AML-193 (cell line): ENCODE results near the gene ATP13A5.

ENCODE experiments used
- DNase-seq, 2 experiments: peaks; one replicate each; lab custom pipeline; 2025; lab: John Stamatoyannopoulos, UW

The ATP13A5 gene

DNA sequence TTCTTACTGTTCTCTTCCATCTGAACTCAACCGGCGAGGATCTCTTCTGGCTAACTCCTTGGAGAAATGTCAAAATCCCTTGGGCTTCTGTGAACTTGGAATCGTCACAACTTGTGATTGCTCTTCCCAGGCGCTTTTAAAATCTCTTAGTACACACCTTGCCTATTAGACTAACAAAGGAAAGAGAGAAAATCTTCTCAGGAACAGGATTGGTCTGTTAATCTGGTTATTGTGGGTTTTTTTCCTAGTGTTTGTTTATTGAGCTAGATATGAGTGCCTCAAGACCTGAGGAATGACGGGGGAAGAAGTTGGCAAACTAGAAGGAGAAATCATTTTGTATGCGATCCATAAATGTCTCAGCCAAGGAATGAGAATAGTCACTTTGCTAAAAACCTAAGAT lies at the start of gene ATP13A5:
ATP13A5 (minus strand) TSS at position 48 of the 400 bp plus-strand sequence; CDS start at position 20, 28 bp downstream.
- no peak for DNase-seq

DNA sequence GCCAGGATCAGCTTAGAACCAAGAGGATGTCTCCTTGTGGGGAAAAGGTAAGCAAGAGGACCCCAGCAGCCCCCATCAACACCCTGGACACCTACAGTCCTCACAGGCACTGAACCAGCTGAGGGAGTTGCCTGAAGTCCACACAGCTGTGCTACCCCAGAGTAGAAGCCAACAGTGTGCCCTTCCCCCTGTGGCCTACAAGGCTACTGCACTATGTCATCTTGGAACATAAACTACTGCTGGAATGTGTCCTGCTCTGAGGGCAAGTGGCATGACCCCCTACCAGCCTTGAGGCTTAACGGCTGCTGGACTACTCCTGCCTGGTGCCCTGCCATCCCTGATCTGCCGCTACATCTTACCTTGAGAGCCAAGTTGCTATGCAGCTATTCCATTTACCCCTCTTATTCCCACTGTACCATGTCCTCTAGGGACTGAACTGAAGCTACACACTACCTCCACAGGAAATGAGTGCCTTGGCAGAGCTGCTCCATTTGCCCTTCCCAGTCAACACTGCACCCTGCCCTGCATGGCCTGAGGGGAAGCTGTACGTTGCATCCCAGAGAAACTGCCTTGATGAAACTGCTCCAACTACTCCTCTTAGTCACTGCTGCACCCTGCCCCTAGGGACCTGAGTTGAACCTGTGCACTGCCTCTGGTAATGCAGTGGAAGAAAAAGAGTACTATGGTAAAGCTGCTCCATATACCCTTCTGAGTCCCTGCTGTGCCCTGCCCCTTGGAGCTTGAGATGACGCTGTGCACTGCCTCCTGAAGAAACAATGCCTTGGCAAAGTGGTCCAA lies 40.2 kb upstream of the ATP13A5 start:
- DNase-seq = no peak

DNA sequence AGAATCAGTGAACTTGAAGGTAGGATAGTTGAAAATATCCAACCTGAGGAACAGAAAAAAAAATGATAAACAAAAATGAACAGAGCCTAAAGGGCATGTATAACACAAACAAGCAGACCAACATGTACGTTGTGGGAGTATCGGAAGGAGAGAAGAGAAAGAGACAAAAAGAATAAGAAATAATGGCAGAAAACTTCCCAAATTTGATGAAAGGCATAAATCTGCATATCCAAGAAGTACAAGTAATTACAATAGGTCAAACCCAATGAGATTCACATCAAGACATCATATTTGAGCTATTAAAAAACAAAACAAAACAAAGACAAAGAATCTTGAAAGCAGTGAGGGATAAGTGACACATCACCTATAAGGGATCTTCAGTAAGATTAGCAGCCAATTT lies 38.1 kb upstream of the ATP13A5 start:
- no peak for DNase-seq

DNA sequence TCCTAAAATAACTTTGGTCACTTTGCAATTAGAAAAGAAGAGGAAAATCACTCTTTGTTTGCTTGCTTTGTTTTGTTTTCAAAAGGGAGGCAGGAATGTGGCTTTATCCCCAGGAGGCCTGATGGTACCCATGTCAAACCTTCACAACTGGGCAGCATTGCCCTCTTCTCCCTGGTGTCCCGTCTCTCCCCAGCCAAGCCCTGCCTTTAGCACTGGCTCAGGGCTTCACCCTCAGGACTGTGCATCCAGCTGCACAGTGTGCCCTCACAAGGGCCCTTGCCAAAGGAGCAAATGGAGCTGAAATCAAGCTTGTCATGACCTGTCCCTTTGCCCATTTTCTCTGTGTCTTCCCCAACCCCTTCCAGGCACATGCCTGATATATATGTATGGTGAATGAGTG lies 29.1 kb upstream of the ATP13A5 start:
- DNase-seq = no peak

GRCh38 chr3:193407112-193407511 lies 28.6 kb upstream of the ATP13A5 start:
- no peak for DNase-seq

- no peak for DNase-seq
Measured at GRCh38 chr3:193403307-193403706, 24.8 kb upstream of the ATP13A5 start.

DNA sequence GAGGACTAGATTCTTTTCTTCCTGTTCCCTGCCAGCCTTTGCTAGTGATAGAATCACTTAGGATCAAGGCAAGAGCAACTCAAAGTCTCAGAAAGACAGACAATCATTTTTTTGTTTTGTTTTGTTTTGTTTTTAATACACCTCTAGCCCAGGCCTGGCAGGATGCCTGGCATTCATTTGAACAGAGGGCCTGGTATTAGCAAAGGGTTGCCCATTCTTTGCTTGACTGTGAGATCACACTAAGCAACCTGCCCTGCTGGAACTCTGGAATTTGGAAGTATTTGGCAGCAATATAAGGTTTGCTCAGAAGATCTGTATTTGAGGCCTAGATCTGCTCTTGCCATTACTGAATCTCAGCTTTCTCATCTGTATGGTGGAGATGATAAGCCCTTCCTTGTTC lies 21.8 kb upstream of the ATP13A5 start:
- DNase-seq = no peak

DNA sequence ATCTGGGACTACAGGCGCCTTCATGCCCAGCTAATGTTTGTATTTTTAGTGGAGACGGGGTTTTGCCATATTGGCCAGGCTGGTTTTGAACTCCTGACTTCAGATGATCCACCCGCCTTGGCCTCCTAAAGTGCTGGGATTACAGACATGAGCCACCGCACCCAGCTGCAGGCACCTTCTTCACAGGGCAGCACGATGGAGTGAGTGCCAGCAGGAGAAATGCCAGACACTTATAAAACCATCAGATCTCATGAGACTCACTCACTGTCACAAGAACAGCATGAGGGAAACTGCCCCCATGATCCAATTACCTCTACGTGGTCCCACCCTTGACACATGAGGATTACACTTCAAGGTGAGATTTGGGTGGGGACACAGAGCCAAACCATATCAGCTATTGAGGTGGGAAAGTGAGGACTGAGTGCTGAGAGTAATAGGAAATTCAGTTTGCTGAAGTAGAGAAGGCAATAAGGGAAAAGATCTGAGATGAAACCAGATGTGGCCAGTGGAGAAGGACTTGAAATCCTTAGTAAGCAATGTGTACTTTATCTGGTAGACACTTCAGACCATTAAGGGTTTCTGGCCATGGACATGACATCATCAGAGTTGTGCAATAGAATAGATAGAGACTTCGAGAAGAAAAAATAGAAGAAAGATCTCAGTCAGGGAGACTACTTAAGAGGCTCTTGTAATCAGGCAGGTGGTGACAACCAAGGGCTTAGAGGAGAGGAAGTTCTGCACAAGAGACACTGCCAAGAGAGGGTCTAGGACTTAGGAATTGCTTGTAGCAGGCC lies 18.1 kb upstream of the ATP13A5 start:
- DNase-seq = no peak

GRCh38 chr3:193391902-193392301 lies 13.3 kb upstream of the ATP13A5 start:
- no peak for DNase-seq

GRCh38 chr3:193389335-193389734 lies 10.8 kb upstream of the ATP13A5 start:
- DNase-seq = no peak

DNA sequence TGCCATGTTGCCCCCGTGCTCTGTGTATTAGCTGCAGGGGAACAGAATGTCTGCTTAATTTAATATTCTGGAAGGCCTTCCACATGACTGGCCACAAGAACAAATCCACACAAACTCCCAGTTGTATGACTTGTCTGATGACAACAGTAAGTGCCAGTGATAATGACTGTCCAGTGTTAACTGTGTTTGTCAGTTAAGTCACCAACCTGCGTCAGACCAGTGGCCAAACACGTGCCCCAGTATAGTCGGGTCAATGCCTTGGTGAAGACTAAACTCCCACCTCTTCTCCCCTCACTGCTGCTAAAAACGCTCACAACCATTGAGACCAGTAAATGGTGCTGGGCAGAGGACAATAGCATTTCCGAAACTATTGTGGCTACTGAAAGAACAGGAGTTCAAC lies 9.8 kb upstream of the ATP13A5 start:
- DNase-seq = no peak

DNA sequence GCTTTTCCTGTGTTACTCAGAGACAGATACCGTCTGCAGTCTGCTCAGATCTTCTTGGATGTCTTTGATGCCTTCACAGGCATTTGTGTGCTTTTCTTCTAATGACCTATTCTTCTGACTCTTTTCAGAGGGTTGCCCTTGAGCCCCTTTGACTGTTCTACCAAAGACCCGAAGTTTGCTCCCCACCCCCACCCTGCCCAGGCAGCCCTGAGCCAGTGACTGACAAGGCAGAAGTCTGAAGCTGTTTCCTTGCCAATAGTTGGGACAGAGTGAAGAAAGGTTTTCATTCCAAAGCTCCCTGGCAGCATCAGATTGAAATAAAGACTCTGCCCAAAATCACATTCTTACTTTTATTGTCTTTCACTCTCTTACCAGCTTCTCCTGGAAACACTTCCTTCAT lies 9.0 kb upstream of the ATP13A5 start:
- DNase-seq = no peak

GRCh38 chr3:193377591-193377990 lies 962 bp downstream of the ATP13A5 start:
- no peak for DNase-seq

DNA sequence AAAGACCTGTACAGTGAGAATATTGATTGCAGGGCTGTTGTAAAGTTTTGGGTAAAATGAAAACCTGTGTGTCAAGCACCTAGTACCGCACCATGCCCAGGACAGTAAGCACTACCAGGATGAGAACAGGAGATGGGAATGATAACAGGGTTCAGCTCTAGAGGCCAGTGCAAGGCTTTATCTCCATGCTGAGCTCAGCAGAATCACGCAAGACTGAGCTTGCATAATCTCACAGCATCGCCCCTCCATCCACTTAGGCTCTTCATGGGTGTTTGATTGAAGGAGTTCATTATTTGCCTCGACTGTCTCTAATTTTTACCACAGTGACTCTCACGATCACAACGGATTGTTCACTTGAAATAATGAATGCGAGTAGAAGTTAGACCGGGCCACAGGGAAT lies 2.9 kb downstream of the ATP13A5 start:
- no peak for DNase-seq

DNA sequence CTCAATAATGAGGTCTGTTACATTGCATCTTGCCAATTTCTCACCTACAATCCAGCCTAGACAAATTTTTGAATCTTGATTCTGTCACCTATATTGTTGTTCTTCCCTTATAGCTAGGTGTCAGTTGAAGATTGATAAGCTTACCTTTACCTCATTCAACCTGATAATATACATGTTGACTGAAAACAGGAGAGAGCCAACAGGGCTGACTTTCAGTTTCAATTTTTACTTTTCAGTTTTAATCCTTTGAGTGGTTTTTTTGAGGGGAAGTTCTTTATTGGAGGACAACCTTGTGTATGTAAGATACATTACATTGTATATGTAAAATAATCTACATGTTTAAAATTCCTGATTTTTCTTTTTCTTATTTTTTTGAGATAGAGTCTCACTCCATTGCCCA lies 5.8 kb downstream of the ATP13A5 start:
- DNase-seq = no peak

DNA sequence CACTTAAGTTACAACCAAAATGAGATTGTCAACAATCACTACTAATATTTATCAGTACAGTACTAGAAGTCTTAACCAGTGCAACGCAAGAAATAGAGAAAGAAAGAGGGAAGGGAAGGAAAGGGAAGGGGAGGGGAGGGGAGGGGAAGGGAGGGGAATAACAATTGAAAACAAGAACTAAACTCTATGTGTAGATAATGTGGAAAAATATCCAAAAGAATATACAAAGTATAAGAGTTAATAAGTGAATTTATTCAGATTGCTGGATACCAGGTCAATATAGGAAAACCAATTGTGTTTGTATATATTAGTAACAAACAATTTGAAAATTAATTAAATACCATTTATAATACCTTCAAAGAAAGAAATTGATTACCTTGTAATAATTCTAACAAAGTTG lies 10.7 kb downstream of the ATP13A5 start:
- DNase-seq = no peak

DNA sequence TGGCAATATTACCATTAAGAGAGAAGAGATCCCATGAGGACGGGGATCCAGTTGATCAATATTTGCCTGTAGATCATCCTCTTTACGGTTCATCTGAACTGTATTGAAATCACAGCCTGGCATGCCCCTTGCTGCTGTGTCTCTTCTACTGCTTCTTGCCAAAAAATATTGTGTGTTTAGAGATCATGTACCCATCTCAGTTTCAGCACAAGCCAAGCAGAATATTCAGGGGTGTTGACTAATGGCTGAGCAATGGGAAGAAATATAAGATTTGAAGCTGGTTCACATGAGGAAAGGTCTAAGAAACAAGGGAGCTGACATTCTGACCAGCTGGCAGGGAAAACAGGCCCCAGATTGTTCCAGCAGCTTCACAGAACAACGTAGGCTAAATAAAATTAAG lies 21.3 kb downstream of the ATP13A5 start:
- no peak for DNase-seq

DNA sequence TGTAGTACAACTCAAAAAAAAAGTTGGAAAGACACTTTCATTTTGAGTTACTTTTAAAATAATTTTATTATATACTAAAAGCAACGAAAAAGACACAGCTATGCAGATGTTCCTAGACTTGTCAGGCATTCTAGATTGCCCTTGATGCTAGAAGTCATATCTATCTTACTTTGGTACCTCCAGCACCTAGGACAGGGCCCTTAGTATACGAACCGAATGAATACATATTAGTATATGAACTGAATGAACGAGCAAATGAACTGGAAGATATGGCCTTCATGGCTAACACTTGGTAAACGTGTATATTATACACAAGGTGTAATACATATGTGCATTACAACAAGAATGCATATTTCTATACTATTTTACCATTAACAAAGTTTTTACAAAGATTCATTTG lies 24.1 kb downstream of the ATP13A5 start:
- DNase-seq = no peak

DNA sequence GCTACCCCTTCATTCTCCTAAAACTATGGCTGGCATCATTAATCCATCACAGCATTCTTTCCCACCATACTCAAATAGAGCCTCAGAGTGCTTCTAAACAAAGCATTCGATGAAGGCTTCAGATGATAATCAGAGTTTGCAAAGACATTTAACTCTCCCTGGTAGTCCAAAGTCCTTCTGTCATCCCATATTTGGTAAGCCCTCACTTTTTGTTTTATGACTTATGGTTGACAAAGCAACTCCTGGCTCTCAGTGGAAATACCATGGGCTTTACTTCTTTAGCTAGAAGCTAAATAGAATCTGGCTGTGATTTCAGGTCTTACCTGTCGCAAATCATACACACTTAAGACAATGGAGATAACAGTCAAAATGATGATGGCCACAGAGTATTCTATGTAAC lies 27.8 kb downstream of the ATP13A5 start:
- no peak for DNase-seq

DNA sequence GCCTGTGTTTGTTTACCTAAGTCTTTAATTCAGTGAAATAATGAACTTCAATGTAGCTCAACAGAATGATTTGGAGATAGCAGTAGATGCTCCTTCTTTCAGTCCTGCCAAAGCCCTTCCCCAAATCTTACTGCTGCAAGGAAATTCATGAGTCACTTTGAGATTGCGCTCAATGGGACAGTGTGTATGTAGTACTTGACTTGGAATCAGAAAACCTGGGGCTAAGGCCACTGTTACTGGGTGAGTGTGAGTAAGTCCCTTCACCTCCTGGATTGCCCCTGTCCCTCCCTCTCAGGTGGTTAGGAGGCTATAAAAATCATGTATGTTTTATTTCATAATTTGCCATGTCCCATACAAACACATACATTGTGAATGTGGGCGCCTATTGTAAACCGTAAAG lies 29.9 kb downstream of the ATP13A5 start:
- no peak for DNase-seq

DNA sequence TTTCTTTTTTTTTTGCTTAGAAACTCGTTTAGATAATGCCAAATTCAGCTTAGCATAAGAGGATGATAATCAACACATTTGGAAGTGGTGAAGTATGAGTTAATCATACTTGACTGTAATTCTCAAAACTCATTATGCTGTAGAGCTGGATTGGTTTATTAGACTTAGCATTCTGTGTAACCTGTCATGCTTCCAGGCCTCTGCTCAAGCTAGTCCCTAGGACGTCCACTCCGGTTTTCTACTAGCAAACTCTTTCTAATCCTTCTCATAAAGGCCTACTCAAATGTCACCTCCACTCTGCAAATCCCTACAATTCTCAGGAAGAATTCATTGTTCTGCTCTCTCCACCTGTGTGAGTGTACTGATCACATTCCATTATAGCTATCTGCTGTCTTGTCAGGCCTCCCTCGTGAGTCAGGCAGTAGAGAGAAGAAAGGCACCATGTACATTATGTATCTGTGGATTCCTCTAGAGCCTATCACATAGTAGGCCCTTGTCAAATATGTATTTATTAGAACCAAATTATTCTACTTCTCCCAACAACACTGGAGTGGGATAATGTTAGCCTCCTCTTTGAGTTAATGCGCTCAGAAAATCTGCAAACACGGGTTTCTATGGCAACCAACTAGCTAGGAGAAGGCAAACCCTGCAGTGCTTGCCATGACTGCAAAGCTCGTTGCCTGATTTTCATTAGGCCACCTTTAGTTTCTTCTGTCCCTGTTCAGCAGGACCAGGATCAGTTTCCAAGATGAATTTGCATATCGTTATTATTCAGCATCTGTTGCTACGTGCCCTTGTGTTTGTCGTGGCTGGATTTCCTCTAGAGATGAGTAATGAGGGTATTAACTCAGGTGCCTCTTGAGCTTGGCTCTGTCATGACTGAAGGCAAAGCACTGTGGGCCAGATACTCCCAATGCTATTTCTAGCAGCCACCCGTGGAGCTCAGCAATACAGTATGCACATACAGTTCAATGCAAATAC lies 30.7 kb downstream of the ATP13A5 start:
- no peak for DNase-seq

DNA sequence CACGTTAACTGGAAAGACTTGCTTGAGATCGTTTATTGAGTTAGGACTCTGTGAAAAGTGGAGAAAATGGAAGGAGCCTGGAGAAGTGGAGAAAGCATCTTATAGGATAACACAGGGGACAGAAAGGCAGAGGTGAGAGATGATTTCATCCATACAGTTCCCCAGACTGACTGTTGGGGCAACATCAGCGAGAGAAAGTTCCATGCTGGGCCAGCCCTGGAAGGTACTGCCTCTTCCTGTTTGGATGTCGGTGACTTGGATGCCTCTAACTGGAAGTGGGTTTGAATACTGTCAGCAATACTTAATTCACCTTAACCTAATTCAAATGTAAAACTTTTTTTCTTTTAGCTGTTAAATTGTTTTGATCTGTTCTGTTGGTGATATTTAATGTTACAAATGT lies 32.3 kb downstream of the ATP13A5 start:
- DNase-seq = no peak
